ENCODE results near the gene LAMA2.

DNA sequence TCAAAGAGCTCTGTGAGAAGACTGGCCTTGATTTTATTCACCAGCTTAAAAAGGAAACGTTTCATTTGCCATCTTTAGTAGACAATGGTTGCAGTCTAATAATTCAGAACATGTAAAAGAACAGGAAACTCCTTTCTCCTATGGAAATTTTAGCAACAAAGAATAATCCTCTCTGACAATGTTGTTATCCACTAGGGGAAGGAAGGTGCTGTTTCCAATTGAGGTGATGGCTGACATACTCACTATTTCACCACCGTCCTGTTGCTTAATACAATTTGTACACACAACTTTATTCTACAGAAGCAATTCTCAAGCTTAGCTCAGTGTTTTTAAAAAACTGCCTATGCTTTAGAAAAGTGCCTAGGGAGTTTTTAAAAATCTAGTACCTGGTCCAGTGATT is 634.4 kb downstream of the LAMA2 start:
- TF ChIP-seq FOXA1 (IDR thresholded peaks at IDR 0.05), result no peak
- TF ChIP-seq FOXK2 (IDR thresholded peaks at IDR 0.05), result no peak
- TF ChIP-seq NFRKB (IDR thresholded peaks at IDR 0.05), result no peak
- no peak for TF ChIP-seq LEF1 (IDR thresholded peaks at IDR 0.05; ENCODE audit: borderline replicate concordance)
- TF ChIP-seq SUZ12 (IDR thresholded peaks at IDR 0.05), result no peak
- TF ChIP-seq SP1 (IDR thresholded peaks at IDR 0.05), result no peak
- TF ChIP-seq ZNF384 (IDR thresholded peaks at IDR 0.05), result no peak
- no peak for TF ChIP-seq PKNOX1 (IDR thresholded peaks at IDR 0.05)
- no peak for TF ChIP-seq L3MBTL2 (conservative IDR thresholded peaks at IDR 0.05)
- TF ChIP-seq TARDBP (IDR thresholded peaks at IDR 0.05), result no peak
- TF ChIP-seq ELF4 (IDR thresholded peaks at IDR 0.05), result no peak
- no peak for TF ChIP-seq BHLHE40 (IDR thresholded peaks at IDR 0.05; ENCODE audit: borderline replicate concordance)
- TF ChIP-seq FOXM1 (IDR thresholded peaks at IDR 0.05; ENCODE audit: borderline replicate concordance), result no peak
